Measurements from ENCODE around the gene CHMP5. TPM values are rescaled to one million over a fixed set of nuclear protein-coding genes. Genes with fewer than 3 reads are reported as not detected.

Gene CHMP5
- polyA plus RNA-seq, 2 of the 4 experiments (the other 2 are of a cell fraction) = 108 to 187 TPM

GRCh38 chr9:33285502-33285901 is 20.7 kb downstream of the CHMP5 start:
- CTCF ChIA-PET = interaction anchor here (0.9 to 7.1 kb wide), 6 partner anchors 12 to 180 kb away, joined by 3 to 63 read pairs (median 13); no protein-coding TSS in a partner anchor
- POLR2A ChIA-PET = interaction anchor here (0.7 kb wide), 1 partner anchor 1380 kb away, joined by 3 read pairs; no protein-coding TSS in a partner anchor
- TF ChIP-seq FOSB (CRISPR knock-in tag; IDR thresholded peaks at IDR 0.05) (no peak), GATA3 (IDR thresholded peaks at IDR 0.05; ENCODE audit: borderline replicate concordance) (no peak), MAX (IDR thresholded peaks at IDR 0.05) (no peak), JUN (IDR thresholded peaks at IDR 0.05) (no peak), NPAS2 (CRISPR knock-in tag; IDR thresholded peaks at IDR 0.05; ENCODE audit: borderline replicate concordance) (no peak)
- Histone ChIP-seq H3K27ac (no peak overlapping the region), H3K4me2 (no peak overlapping the region), H3K9me3 (no peaks in the 10 kb centered on the region), H3K4me1 (peaks cover 22% of the 10 kb centered on the region), H3K4me3 (no peak overlapping the region)
- DNase-seq (ENCODE audit: low read depth in 1 of 2, low spot score in 1 of 2) = no peak
- no peak for FAIRE-seq
- ATAC-seq = no peak
- WGBS (ENCODE audit: missing lambda C conversion rate) = 79% methylated on average over 5 of the region's 5 CpGs

GRCh38 chr9:33287087-33287490 is 22.2 kb downstream of the CHMP5 start:
- ChIA-PET CTCF (interaction anchor here (0.6 to 7.1 kb wide), 56 partner anchors 8 to 435 kb away, joined by 3 to 63 read pairs (median 4); partner anchors contain the start of genes AQP3, BAG1, CHMP5 and NOL6), POLR2A (no interaction called here)
- WGBS (ENCODE audit: missing lambda C conversion rate) = 24% methylated on average over 4 of the region's 4 CpGs
- TF ChIP-seq MAFK (IDR thresholded peaks at IDR 0.05; ENCODE audit: partially characterized antibody) (peak; percentile 83), CTCF (IDR thresholded peaks at IDR 0.05) (peak; percentile 88), CEBPB (IDR thresholded peaks at IDR 0.05) (no peak), ELK1 (IDR thresholded peaks at IDR 0.05; ENCODE audit: low read depth, low read length) (no peak), RAD21 (conservative IDR thresholded peaks at IDR 0.05 in 1 of 2, IDR thresholded peaks at IDR 0.05 in 1 of 2) (peak; percentile 86 to 90), TP53 (CRISPR knock-in tag; IDR thresholded peaks at IDR 0.05) (0 out of 2 replicates have a peak, but pooled peaks have one; percentile 42), NPAS2 (CRISPR knock-in tag; IDR thresholded peaks at IDR 0.05; ENCODE audit: borderline replicate concordance) (no peak), JUN (IDR thresholded peaks at IDR 0.05) (0 out of 5 replicates have a peak, but pooled peaks of 1 of the 2 experiments have one; percentile 23), SMC3 (IDR thresholded peaks at IDR 0.05) (peak; percentile 86), KDM1A (IDR thresholded peaks at IDR 0.05; ENCODE audit: low read depth) (no peak)
- ATAC-seq = peak; percentile 16 to 26; a peak in 3 of 6 replicates
- Histone ChIP-seq H3K4me3 (no peak overlapping the region), H3K4me2 (no peak overlapping the region), H3K4me1 (peaks cover 31% of the 10 kb centered on the region), H3K27ac (peak overlapping the region; percentile 51 to 81; a peak in 5 of 6 replicates), H3K9me3 (no peaks in the 10 kb centered on the region)
- FAIRE-seq = no peak
- peak; percentile 80 to 89 for DNase-seq (ENCODE audit: low read depth in 1 of 2, low spot score in 1 of 2)

GRCh38 chr9:33288235-33288634 is 23.4 kb downstream of the CHMP5 start:
- ATAC-seq (no peak), DNase-seq (ENCODE audit: low read depth in 1 of 2, low spot score in 1 of 2) (no peak), FAIRE-seq (no peak)
- ChIA-PET POLR2A (no interaction called here), CTCF (interaction anchor here (0.8 to 7.1 kb wide), 18 partner anchors 9 to 336 kb away, joined by 4 to 63 read pairs (median 8); partner anchors contain the start of genes BAG1 and CHMP5)
- WGBS (ENCODE audit: missing lambda C conversion rate) = 73% methylated on average over 4 of the region's 4 CpGs
- H3K9me3 ChIP-seq = no peaks in the 10 kb centered on the region
- no peak overlapping the region for H3K4me2 ChIP-seq
- no peak overlapping the region for H3K4me3 ChIP-seq
- TF ChIP-seq MAFK (IDR thresholded peaks at IDR 0.05; ENCODE audit: partially characterized antibody) = no peak
- no peak for TF ChIP-seq MYC (IDR thresholded peaks at IDR 0.05; ENCODE audit: borderline replicate concordance, low read length)
- no peak for TF ChIP-seq PBX3 (IDR thresholded peaks at IDR 0.05)
- TF ChIP-seq RNF2 (IDR thresholded peaks at IDR 0.05; ENCODE audit: borderline replicate concordance, low read depth) = no peak
- no peak for TF ChIP-seq FOXS1 (CRISPR knock-in tag; IDR thresholded peaks at IDR 0.05)
- no peak for TF ChIP-seq CBX8 (IDR thresholded peaks at IDR 0.05)
- no peak for TF ChIP-seq KDM1A (IDR thresholded peaks at IDR 0.05; ENCODE audit: low read depth)
- TF ChIP-seq NPAS2 (CRISPR knock-in tag; IDR thresholded peaks at IDR 0.05; ENCODE audit: borderline replicate concordance) = no peak
- TF ChIP-seq SMC3 (IDR thresholded peaks at IDR 0.05) = no peak
- TF ChIP-seq GATA3 (IDR thresholded peaks at IDR 0.05; ENCODE audit: borderline replicate concordance) = no peak
- no peak for TF ChIP-seq POLR2AphosphoS2 (conservative IDR thresholded peaks at IDR 0.05; ENCODE audit: low read length)
- peak overlapping the region; percentile 91 to 99; a peak in 5 of 6 replicates for H3K27ac ChIP-seq
- H3K4me1 ChIP-seq = peaks cover 41% of the 10 kb centered on the region
